NCI-H446 treated with DMSO at 0.1 percent for 48 hours (cell line): ENCODE data around the gene TBCD.

Source experiments
- DNase-seq: peaks from one replicate; lab custom pipeline; 2025; lab: John Stamatoyannopoulos, UW

The TBCD gene

DNA sequence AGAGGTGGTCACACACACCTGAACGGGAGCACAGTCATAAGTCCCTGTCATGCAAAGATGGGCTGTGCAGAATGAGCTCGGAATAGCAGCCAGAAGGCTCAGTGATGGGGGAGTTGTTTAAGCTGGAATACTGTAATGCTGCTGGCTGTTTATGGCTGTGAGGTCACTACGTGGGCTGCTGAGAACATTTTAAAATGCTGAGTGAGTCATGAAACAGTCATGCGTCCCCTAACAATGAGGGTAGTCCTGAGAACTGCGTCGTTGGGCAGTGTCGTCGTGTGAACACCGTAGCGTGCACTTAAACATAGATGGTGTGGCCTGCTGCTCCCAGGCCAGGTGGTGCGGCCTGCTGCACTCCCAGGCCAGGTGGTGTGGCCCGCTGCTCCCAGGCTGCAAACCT is 39.7 kb downstream of the TBCD start:
- DNase-seq = no peak

DNA sequence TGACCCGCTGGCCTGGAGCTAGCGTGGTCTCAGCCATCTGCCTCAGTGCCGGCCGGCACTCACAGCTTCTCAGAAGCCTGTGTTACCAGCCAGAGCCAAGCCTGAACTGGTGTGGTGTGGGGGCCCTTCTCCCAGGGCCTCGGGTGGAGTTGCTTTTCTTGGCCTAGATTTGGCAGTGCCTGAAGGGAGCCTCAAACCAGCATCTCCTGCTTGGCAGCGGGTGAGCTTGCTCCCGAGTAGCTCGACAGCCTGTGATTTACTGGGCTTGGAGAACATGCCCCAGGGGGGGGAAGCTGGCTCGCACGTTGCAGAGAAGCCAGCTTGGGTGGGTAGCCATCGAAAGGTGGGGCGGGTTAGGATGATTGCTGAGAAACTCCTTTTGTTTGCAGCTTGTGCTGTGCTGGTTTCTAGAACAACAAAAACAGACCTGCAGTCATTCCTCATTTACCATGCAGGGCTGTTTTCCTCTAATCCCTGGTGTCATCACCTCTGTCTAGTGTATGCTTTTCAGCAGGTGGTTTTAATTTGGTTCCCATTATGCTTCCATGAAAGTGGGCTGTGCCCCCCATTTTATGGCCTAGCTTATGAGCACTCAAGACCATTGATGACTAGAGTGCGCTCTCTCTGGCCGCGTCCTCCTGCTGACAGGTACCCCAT is 42.2 kb downstream of the TBCD start:
- no peak for DNase-seq

DNA sequence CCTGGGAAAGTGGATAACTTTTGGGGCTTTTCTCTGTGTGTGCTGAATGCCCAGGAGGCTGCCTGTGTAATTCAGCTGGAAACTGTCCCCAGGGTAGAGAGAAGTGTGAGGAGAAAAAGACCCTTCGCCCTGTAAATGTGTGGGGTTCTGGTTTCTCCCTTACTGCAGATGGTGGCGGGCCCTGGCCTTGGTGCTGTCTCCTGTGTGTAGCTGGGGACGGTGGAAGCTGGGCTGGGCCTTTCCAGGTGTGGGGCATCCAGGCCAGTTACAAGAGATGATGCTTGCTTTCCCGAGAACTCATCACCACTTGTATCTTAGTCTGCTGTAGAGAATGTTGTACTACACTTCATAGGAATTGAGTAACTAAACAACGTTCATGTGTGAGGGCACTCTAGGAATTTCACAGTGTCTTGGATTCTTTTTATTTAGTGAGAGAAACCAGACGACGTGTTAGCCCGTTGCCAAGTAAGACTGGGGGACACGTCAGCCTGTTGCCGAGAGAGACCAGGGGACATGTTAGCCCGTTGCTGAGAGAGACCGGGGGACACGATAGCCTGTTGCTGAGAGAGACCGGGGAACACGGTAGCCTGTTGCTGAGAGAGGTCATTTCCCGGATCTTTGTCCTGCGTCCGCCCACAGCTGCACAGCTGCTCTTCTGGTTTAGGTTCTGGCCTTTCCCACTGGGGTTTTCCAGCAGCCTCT is 43.1 kb downstream of the TBCD start:
- DNase-seq = no peak

DNA sequence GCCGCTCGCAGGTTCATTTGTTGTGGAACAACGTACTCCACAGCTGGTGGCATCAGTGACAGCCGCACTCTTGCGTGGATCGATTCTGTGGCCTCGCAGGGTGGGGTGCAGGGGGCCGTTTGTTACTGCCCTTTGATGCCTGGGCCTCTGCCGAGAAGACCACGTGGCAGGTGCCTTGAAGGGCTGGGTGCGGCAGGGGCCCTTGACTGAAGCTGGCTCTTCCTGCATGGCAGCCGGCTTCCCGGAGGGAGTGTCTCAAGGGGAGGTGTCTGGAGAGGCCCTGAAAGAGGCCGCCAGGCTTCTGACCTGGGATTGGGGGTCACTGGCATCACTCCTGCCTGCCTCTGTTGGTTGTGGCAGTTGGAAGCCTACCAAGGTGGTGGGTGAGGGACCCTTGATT is 43.8 kb downstream of the TBCD start:
- DNase-seq = no peak

DNA sequence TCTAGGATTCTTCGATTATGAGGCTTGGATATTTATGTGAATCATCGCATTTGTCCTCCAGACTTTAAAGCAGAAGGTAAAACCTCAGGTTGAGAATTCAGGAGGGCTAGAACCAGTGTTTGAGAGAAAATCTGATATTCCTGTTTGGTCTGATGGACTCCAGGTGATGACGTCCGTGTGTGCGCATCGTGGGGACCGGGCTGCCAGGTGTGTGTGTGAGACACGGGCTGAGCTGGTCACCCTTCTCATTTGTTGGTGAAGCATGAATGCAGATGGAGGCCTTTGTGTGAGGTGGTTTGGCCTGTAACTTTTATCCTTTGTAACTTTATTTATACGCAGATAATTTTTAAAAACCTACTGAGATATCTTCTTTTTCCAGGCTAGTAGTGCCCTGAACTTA is 45.2 kb downstream of the TBCD start:
- DNase-seq = no peak

DNA sequence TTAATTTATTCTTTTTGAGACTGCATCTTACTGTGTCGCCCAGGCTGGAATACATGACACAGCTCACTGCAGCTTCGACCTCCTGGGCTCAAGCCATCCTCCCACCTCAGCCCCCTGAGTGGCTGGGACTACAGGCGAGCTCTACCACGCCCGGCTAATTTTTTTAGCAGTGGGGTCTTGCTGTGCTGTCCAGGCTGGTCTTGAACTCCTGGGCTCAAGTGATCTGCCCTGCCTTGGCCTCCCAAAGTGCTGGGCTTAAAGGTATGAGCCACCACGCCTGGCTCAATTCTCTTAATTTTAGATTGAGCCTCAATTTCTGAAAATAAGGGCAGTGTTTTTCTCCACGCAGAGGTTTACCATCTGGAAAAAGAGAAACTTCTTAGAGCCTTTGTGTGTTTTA is 46.9 kb downstream of the TBCD start:
- no peak for DNase-seq

DNA sequence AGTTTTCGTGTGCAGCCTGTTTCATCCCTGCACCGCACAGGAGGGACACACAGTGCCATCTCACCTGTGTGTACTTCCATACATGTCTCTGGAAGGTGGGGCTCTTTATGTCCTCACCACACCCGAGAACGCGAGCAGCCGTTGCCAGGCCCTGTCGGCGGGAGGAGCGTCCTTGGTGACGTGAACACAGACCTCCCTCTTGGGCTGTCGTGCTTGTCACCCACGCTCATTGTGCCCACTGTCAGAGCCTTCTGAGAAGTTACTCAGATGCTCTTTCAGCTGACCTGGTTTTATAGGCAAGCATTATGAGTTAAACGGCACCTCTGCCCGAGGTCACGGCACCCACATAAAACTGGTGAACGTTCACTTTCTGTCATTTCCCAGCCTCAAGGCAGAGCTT is 47.7 kb downstream of the TBCD start:
- DNase-seq = no peak

DNA sequence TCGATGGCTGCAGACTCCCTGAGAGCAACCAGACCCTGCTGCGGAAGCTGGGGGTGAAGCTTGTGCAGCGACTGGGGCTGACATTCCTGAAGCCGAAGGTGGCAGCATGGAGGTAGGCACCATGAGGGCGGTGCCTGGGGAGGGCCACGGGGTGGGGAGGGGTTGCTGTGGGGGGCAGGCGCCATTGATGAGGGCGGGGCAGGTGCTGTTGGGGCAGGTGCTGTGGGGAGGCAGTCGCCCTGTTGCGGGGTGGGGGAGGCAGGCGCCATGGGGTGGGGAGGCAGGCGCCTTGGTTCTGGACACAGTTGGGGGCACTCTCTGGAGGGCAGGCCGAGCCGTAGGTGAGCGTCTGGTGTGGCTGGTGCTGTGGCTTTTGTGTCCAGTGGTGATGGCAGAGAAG is 49.0 kb downstream of the TBCD start:
- DNase-seq = no peak

DNA sequence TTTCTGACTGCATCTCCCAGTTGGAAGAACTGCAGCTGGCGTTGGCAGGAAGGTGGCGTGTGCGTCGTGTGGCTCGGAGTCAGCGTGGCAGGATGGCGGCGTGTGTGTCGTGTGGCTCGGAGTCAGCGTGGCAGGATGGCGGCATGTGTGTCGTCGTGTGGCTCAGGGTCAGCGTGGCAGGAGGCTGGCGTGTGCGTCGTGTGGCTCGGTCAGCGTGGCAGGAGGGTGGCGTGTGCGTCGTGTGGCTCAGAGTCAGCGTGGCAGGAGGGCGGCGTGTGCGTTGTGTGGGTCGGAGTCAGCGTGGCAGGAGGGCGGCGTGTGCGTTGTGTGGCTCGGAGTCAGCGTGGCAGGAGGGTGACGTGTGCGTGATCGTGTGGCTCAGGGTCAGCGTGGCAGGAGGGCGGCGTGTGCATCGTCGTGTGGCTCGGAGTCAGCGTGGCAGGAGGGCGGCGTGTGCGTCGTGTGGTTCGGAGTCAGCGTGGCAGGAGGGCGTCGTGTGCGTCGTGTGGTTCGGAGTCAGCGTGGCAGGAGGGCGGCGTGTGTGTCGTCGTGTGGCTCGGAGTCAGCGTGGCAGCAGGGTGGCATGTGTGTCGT is 49.6 kb downstream of the TBCD start:
- DNase-seq = no peak

DNA sequence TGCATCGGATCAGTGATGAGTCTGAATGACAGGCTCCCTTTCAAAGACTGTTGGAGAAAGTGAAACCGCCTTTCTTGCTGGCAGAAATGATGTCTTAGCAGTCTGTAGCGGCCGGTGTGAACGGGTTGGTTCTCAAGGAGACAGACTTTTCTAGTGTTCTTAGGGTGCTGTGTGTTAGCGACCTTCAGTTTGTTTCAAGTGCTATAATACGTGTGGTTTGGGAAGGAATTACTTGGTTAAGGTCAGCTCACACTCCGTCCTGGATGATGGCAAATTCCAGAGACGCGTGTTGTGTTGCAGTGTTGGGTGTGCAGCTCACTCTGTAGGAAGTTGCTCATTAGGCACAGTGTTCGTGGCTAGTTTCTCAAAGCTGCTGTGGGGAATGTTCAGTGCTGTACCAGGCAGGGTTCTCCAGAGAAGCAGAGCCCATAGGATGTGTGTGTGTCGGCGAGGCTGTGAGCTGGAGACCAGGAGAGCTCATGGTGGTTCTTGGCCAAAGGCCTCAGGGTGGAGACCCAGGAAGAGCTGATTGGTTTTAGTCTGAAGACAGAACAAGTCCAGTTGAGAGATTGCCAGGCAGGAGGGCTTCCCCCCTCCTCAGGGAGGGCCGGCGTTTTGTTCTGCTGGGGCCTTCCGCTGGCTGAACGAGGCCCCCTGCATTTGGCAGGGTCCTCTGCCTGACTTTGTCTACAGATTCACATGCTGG is 50.4 kb downstream of the TBCD start:
- no peak for DNase-seq

DNA sequence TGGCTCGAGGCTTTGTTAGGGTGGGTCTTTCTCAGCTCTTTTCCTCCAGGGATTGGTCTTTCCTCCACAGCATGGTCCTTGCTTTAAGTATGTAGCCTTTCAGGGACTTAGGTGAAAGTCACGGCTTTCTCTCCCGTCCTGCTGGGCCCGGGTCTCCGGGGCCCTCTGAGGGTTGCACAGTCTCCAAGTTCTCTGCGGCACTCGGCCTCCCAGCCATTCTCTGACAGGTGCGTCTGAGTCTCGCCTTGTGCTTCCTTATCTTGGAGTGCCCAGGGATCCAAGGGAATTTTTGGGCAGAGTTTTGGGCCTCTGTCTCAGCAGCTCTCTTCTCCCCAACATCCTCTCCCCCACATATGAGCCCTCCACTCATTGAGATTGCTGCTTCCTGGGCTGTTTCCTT is 51.3 kb downstream of the TBCD start:
- DNase-seq = no peak

DNA sequence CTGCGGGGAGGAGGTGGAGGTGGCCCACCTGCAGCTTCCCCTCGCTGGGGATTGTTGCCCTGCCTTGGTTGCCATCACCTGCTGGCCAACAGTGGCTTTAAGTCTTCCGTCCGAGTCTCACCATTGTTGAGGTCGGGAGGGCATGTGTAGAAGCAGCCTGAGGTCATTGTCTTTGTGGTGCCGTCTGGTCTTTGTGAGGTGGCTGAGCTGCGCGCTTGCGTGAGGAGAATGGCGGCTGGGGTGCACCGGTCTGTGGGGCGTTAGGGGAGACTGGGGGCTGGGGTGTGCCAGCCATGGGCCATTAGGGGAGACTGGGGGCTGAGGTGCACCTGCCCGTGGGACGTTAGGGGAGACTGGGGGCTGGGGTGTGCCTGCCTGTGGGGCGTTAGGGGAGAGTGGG is 51.7 kb downstream of the TBCD start:
- DNase-seq = no peak

DNA sequence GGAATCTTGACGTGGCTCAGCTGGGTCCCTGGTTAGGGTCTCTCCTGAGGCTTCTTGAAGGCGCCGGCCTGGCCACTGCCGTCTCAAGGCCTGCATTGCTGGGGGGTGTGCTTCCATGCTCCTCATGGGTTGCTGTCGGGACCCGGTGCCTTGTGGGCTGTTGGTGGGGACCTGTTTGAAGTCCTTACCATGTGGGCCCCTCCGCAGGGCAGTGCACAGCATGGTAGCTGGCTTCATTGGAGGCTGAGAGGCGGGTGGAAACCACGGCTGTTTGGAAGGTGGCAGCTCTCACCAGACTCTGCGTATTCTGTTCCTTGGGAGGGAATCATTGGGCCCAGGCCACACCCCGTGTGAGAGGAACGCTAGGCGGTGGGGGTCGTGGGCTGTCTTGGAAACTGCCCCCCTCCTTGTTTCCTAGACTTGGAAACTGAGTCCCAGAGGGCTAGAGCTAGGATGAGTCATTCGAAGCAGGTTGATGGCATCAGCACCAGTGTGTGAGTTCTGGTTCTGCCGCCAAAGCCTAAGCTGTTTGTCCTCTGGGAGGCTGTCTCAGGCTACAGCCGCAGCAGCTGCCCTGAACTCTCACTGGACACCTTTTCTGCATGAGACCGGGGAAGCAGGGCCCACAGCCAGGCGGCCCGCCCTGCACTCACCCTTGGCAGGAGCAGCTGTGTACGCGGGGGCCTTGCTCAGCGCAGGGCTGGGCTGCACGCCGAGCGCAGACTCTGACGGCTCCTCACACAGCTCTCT is 52.8 kb downstream of the TBCD start:
- no peak for DNase-seq

DNA sequence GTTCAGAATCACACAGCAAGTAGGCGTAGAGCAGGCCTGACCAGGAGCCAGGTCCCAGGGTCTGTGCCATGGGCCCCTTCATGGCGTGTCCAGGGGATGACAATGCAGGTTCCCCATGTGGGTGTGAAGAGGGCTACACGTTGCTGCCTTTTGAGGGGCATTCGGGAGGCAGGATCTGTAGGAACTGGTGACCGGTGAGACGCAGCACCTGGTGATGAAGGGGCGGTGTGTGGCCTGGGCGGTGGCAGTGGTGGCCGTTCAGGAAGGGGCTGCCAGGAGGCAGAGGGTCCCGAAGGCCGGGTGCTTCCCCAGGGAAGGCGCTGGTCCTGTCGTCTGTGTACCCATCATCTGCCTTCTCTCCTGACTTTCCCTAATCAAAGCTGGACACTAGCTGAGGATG is 53.4 kb downstream of the TBCD start:
- no peak for DNase-seq

DNA sequence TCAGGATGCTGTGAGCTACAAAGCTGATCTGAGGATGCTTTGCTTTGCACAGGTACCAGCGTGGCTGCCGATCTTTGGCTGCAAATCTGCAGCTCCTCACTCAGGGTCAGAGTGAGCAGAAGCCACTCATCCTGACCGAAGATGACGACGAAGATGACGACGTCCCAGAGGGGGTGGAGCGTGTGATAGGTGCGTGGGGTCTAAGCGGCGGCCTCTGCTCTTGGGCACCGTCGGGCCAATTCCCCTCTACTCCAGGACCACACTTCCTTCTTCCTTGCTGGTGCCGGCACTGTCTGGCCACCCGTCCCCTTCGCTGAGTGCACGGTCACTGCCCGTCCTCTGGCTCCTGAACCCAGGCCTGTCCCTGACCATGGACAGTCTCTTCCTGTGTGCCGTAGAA is 54.0 kb downstream of the TBCD start:
- DNase-seq = no peak

DNA sequence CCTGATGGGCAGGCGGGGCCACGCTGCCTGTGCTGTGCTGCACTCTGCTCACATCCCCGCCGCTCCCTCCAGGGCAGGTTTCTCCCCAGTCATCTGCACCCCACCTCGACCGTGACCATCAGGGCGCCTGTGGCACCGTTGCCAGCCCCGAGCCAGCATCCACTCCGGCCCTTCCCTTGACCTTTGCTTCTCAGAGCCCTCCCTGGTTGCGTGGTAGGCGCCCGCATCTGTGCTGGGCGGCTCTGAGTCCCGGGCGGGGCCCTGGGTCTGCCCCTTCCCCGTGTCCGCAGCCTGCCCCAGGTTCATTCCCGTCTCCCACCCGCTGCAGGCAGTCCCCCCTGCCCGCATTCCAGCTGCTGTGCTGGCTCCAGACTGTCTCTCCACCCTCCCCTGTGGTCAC is 54.8 kb downstream of the TBCD start:
- DNase-seq = no peak

DNA sequence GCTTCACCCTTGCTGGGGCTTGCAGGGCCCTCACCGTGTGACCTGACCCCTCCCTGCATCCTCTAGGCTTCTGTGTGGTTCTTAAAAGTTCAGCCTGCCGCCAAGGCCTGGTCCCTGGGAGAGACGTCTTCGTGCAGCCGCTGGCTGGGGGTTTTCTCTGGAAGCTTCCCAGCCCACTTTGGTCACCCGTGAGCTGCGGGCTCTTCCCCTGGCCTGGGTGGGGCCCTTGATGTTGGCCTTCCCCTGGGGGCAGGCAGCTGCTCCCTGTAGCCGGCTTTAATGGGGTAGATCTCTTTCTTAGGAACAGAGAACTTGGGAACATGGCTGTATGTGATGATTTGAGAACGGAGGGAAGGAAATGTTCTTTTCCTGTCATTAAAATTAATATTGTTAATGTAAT is 55.2 kb downstream of the TBCD start:
- DNase-seq = no peak

DNA sequence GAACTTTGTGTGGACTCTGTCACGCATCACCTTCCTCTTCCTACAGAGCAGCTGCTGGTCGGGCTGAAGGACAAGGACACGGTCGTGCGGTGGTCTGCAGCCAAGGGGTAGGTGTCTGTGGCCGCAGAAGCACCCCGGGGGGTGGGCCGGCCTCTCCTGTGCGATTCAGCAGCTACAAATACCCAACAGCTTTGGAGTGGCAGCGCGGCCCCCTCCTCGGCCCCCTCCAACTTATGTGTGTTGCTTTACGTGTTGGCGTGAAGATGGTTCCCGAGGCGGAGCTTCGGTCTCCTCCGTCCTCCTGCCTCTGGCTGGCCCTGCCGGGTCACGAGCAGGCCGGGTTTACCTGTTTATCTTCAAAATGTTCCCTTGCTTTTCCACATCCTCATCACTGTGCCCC is 55.7 kb downstream of the TBCD start:
- DNase-seq = no peak

DNA sequence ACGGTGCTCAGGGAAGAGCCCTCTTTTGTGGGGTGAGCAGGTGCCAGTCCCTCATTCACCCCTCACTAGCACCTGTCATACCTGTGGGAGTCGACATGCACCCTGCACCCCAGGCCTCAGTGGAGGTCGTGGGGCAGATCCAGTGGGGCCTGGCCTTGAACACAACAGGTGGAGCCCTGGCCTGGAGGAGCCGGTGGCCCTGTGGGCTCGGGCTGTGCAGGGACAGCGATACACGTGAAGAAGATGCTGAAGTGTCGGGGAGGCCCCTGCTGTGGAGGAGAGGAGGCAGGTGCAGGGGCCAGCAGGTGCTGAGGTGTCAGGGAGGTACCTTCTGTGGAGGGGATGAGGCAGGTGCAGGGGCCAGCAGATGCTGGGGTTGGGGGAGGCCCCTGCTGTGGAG is 56.1 kb downstream of the TBCD start:
- DNase-seq = no peak

DNA sequence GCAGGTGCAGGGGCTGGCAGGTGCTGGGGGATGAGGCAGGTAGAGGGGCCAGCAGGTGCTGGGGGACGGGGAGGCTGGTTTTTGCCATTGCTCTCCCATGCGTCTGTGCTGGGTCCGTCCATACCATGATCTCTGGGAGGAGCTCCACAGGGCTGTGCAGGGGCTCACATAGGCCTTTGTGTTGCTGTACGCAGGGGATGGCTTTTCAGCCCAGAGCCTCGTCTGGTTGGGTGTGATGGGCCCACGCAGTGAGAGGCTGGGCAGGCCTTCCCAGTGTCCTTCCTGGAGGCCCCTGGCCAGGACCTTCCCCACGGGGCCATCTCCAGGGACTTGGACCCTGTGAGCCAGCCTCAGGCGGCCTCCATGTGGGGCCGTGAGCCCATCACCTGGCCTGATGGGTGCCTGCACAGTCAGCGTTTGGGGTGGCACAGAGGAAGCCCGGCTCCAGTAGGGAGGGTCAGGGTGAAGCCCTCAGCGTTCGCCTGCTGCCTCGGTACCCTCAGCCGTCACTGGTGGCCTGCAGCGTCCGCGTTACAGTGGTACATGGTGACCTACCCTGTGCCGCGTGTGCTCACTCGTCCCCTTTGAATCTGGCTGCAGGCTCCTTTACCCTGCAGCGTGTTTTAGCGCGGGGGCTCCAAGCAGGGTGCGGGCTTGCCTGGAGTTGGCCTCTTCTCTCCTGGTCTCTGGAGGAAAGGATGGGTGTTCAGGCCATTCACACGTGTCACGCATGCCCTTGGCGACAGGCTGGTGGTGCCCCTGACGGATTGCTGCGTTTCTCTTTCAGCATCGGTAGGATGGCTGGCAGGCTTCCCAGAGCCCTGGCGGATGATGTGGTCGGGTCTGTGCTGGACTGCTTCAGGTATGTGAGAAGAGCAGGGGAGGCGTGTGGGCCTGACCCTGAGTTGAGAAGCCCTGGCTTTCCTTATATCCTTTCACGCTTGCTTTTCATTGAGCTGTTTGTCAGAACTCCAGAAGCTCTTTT is 57.3 kb downstream of the TBCD start:
- DNase-seq = no peak
